RCC 7860 (cell line): ENCODE results near the gene SSX1.
"Not testable (repeated sequence)": the region's sequence is repeated elsewhere in the genome, so short reads cannot be mapped to it uniquely, and the experiment has no call there.

Experiments used
- DNase-seq: peaks from one replicate; pipeline ENCODE4 v3.0.0-alpha.2; 2015; ENCODE audit warnings: low spot score
- FAIRE-seq: peaks from 2 replicates; lab custom pipeline; 2012; peaks lifted over from hg19 to GRCh38; lab: Jason Lieb, UNC

Gene SSX1

DNA sequence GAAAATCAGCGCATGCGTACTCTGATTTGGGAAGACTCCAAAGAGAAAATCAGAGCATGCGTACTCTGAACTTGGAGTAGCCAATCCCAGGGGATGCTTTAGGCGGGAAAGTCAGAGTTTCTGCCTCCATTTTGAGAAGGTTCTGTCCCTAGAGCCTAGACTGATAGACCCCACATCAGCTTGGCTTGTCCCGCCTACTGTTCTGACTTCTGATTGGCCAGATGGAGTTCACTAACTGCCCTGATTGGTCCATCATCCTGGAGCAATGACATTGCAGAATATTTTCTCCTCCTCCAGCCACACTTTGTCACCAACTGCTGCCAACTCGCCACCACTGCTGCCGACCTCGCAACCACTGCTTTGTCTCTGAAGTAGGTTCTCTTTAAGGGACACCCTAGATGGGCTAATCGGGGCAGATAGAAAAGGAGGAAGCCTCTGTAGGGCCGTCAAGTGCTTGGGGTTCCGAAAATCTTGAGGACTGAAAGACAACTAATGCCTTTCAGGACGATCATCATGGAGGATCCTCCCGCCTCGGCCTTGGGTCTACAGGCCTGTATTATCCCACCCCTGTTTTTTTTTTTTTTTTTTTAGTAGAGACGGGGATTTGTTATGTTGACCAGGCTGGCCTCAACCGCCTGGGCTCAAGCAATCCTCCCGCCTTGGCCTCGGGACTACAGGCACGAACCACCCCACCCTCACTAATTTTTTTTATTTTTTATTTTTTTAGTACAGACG lies at the start of gene SSX1:
TSS of gene SSX1 (plus strand) at position 331 of the 735 bp plus-strand sequence. CDS start 1,850 bp downstream, outside the sequence.
- FAIRE-seq, DNase-seq: not testable (repeated sequence)

DNA sequence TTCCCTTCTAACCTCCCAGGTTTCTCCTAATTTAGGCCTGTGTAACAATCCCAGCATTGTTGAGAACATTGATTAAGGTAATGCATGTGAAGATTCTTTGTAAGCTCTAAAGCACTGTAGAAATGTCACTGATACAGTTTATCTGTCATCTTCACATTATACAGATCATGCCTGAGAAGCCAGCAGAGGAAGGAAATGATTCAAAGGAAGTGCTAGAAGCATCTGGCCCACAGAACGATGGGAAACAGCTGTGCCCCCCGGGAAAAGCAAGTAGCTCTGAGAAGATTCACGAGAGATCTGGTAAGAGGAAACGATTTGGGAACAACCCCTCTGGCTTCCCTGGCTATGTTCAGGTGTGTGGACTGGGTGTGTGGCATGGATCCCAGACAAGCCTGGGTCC lies 40.9 kb upstream of the SSX1 start:
- not testable (repeated sequence) for FAIRE-seq, DNase-seq

- FAIRE-seq, DNase-seq: not testable (repeated sequence)
Observed at GRCh38 chrX:48224196-48224595, 31.0 kb upstream of the SSX1 start.

GRCh38 chrX:48252945-48253344 lies 2.2 kb upstream of the SSX1 start:
- FAIRE-seq, DNase-seq: not testable (repeated sequence)

DNA sequence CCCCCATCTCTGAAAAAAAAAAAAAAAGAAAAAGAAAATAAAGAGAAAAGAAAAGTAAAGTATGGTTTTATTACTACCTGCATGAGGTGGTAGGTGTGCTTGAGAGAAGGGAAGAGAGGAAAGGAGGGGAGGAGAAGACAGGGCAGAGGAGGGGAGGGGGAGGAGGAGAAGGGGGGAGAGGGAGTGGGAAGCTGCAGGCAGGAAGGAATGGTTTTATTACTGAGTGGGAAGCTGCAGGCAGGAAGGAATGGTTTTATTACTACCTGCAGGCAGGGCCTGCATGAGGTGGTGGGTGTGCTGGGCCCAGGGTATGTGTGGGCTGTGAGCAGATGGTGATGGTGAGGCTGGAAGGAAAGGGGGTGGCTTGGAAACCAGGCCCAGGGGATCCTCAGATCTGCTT lies 19.2 kb downstream of the SSX1 start:
- not testable (repeated sequence) for DNase-seq, FAIRE-seq

DNA sequence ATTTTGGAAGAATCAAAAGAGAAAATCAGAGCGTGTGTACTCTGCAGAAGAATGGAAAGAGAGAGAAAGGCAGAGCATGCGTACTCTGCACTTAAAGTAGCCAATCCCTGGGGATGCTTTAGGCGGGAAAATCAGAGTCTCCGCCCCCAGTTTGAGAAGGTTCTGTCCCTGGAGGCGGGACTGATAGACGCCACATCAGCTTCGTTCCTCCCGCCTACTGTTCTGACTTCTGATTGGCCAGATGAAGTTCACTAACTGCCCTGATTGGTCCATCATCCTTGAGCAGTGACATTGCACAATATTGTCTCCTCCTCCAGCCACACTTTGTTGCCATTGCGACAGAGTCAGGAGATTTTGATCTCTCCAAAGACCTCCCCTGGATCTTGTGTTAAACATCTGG lies 23.8 kb downstream of the SSX1 start:
- FAIRE-seq: no peak
- DNase-seq: no peak

DNA sequence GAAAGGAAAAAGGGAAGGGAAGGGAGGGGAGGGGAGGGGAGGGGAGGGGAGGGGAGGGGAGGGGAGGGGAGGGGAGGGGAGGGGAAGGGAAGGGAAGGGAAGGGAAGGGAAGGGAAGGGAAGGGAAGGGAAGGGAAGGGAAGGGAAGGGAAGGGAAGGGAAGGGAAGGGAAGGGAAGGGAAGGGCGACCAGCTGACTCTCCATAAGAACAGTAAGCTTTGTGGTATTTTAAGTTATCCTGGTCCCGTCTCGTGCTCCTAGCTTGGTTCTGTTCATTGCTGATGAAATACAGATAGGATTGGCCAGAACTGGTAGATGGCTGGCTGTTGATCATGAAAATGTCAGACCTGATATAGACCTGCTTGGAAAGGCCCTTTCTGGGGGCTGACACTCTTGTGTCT lies 25.5 kb downstream of the SSX1 start:
- not testable (repeated sequence) for DNase-seq, FAIRE-seq

DNA sequence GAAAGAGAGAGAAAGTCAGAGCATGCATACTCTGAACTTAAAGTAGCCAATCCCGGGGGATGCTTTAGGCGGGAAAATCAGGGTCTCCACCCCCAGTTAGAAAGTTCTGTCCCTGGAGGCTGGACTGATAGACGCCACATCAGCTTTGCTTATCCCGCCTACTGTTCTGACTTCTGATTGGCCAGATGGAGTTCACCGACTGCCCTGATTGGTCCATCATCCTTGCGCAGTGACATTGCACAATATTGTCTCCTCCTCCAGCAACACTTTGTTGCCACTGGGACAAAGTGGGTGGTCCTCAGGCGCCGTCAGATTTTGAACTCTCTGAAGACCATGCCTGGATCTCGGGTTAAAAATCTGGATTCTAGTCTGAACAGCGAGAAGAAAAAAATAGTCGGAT lies 51.0 kb downstream of the SSX1 start:
- no peak for DNase-seq
- no peak for FAIRE-seq

DNA sequence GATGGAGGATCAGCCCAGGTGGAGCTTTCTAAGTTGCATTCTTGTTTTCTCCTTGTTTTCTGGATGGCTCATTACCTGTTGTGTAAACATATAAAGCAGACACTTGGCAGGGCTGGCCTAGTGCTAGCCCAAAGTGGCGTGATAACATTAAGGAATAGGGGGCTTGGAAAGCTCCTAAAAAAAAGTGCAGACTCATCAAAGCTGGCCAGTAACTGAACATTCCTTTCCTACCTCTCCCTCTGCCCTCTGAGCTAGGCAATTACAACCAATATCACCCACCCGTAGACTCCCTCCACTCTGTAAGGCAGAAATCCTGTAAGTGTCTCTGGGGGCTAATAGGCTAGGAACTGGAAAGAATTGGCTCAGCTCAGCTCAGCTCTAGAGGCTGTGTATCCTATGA lies 58.8 kb downstream of the SSX1 start:
- FAIRE-seq, DNase-seq: not testable (repeated sequence)
